ENCODE data around the gene TPX2.

DNA sequence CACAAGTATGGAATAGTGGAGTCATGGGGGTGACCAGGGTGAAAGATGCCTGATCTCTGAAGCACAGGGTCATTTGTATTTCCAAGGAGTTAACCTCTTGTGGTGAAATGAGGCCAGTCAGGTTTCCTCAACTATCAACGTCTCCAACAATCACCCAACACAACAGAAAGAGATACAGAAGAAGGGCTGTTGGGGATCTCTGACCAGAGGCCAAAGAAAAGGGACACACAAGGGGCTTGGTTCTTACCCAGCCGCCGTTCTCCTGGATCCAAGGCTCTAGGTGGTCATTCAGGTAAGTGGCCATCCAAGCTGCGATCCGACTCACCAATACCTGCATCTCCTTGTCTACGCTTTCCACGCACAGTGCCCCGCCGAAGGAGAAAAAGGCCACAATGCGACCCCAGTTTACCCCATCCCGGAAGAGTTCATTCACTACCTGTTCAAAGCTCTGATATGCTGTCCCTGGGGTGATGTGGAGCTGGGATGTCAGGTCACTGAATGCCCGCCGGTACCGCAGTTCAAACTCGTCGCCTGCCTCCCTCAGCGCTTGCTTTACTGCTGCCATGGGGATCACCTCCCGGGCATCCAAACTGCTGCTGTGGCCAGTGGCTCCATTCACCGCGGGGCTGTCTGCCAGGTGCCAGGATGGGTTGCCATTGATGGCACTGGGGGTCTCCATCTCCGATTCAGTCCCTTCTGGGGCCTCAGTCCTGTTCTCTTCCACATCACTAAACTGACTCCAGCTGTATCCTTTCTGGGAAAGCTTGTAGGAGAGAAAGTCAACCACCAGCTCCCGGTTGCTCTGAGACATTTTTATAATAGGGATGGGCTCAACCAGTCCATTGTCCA lies 17.5 kb upstream of the TPX2 start:
- TF ChIP-seq, protein P1, sequence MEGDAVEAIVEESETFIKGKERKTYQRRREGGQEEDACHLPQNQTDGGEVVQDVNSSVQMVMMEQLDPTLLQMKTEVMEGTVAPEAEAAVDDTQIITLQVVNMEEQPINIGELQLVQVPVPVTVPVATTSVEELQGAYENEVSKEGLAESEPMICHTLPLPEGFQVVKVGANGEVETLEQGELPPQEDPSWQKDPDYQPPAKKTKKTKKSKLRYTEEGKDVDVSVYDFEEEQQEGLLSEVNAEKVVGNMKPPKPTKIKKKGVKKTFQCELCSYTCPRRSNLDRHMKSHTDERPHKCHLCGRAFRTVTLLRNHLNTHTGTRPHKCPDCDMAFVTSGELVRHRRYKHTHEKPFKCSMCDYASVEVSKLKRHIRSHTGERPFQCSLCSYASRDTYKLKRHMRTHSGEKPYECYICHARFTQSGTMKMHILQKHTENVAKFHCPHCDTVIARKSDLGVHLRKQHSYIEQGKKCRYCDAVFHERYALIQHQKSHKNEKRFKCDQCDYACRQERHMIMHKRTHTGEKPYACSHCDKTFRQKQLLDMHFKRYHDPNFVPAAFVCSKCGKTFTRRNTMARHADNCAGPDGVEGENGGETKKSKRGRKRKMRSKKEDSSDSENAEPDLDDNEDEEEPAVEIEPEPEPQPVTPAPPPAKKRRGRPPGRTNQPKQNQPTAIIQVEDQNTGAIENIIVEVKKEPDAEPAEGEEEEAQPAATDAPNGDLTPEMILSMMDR (IDR thresholded peaks at IDR 0.05): no peak
- TF ChIP-seq POLR2A (IDR thresholded peaks at IDR 0.05): no peak
